HEK293 (cell line): ENCODE results near the gene GOLGA1.

Experiments used
- GLI2 ChIP-seq: fragments of 450-650 bp; formaldehyde crosslinking; IDR thresholded peaks from 2 replicates; pipeline ENCODE4; 2017; ENCODE audit warnings: missing biosample characterization, missing genetic modification characterization, low read depth, borderline replicate concordance
- HOXD13 ChIP-seq: sonication (generic); formaldehyde crosslinking; IDR thresholded peaks from 2 replicates; pipeline ENCODE4 v1.8.0; 2022; ENCODE audit warnings: missing genetic modification reagents, borderline replicate concordance
- KLF9 ChIP-seq: fragments of 450-650 bp; formaldehyde crosslinking; IDR thresholded peaks from 2 replicates; pipeline ENCODE4 v1.5.1; 2016; ENCODE audit warnings: missing biosample characterization, missing genetic modification characterization, low read depth
- YY1 ChIP-seq: fragments of 450-650 bp; formaldehyde crosslinking; IDR thresholded peaks from 2 replicates; pipeline ENCODE4 v1.5.1; 2018; ENCODE audit warnings: missing biosample characterization, missing genetic modification characterization
- ZBTB48 ChIP-seq: fragments of 450-650 bp; formaldehyde crosslinking; IDR thresholded peaks from 2 replicates; pipeline ENCODE4 v1.5.1; 2016; ENCODE audit warnings: missing biosample characterization, missing genetic modification characterization
- ZEB2 ChIP-seq: fragments of 450-650 bp; formaldehyde crosslinking; IDR thresholded peaks from 2 replicates; pipeline ENCODE4 v1.5.1; 2016; ENCODE audit warnings: missing biosample characterization, missing genetic modification characterization
- ZNF121 ChIP-seq: fragments of 450-650 bp; formaldehyde crosslinking; IDR thresholded peaks from 2 replicates; pipeline ENCODE4 v1.5.1; 2016; ENCODE audit warnings: missing biosample characterization, missing genetic modification characterization
- ZNF155 ChIP-seq: fragments of 450-650 bp; formaldehyde crosslinking; IDR thresholded peaks from 2 replicates; pipeline ENCODE4 v1.5.1; 2016; ENCODE audit warnings: missing biosample characterization, missing genetic modification characterization
- ZNF16 ChIP-seq: fragments of 450-650 bp; formaldehyde crosslinking; IDR thresholded peaks from 2 replicates; pipeline ENCODE4 v1.5.1; 2016; ENCODE audit warnings: low read depth, missing biosample characterization, missing genetic modification characterization
- ZNF184 ChIP-seq: fragments of 450-650 bp; IDR thresholded peaks from 2 replicates; pipeline ENCODE4 v1.5.1; 2018; ENCODE audit warnings: missing biosample characterization, mild to moderate bottlenecking, missing genetic modification characterization
- ZNF23 ChIP-seq: fragments of 450-650 bp; formaldehyde crosslinking; IDR thresholded peaks from 2 replicates; pipeline ENCODE4 v1.5.1; 2016; ENCODE audit warnings: missing biosample characterization, missing genetic modification characterization, borderline replicate concordance
- ZNF24 ChIP-seq: fragments of 450-650 bp; formaldehyde crosslinking; IDR thresholded peaks from 2 replicates; pipeline ENCODE4 v1.5.1; 2016; ENCODE audit warnings: missing biosample characterization, missing genetic modification characterization
- ZNF302 ChIP-seq: fragments of 450-650 bp; formaldehyde crosslinking; IDR thresholded peaks from 2 replicates; pipeline ENCODE4 v1.5.1; 2016; ENCODE audit warnings: missing biosample characterization, missing genetic modification characterization, low read depth
- ZNF423 ChIP-seq: fragments of 450-650 bp; formaldehyde crosslinking; IDR thresholded peaks from 2 replicates; pipeline ENCODE4 v1.5.1; 2016; ENCODE audit warnings: missing biosample characterization, missing genetic modification characterization
- ZNF521 ChIP-seq: fragments of 450-650 bp; formaldehyde crosslinking; IDR thresholded peaks from 2 replicates; pipeline ENCODE4 v1.5.1; 2017; ENCODE audit warnings: missing biosample characterization, mild to moderate bottlenecking, missing genetic modification characterization
- ZNF558 ChIP-seq: fragments of 450-650 bp; formaldehyde crosslinking; IDR thresholded peaks from 2 replicates; pipeline ENCODE4 v1.5.1; 2016; ENCODE audit warnings: missing biosample characterization, missing genetic modification characterization
- ZNF561 ChIP-seq: fragments of 450-650 bp; IDR thresholded peaks from 2 replicates; pipeline ENCODE4 v1.5.1; 2018; ENCODE audit warnings: missing biosample characterization, missing genetic modification characterization, borderline replicate concordance
- ZNF585B ChIP-seq: fragments of 450-650 bp; formaldehyde crosslinking; IDR thresholded peaks from 2 replicates; pipeline ENCODE4 v1.5.1; 2016; ENCODE audit warnings: missing biosample characterization, missing genetic modification characterization
- ZNF621 ChIP-seq: fragments of 450-650 bp; formaldehyde crosslinking; IDR thresholded peaks from 2 replicates; pipeline ENCODE4 v1.5.1; 2017; ENCODE audit warnings: missing biosample characterization, missing genetic modification characterization
- ZNF623 ChIP-seq: fragments of 450-650 bp; formaldehyde crosslinking; IDR thresholded peaks from 2 replicates; pipeline ENCODE4 v1.5.1; 2016; ENCODE audit warnings: missing biosample characterization, missing genetic modification characterization
- ZNF664 ChIP-seq: fragments of 450-650 bp; formaldehyde crosslinking; IDR thresholded peaks from 2 replicates; pipeline ENCODE4 v1.5.1; 2016; ENCODE audit warnings: missing biosample characterization, missing genetic modification characterization
- ZNF677 ChIP-seq: fragments of 450-650 bp; IDR thresholded peaks from 2 replicates; pipeline ENCODE4 v1.5.0; 2018; ENCODE audit warnings: missing biosample characterization, mild to moderate bottlenecking, missing genetic modification characterization, moderate library complexity
- ZSCAN30 ChIP-seq: fragments of 450-650 bp; IDR thresholded peaks from 2 replicates; pipeline ENCODE4 v1.5.1; 2018; ENCODE audit warnings: missing biosample characterization, mild to moderate bottlenecking, missing genetic modification characterization, moderate library complexity
- TF ChIP-seq, protein P1 (sequence below): fragments of 450-650 bp; formaldehyde crosslinking; IDR thresholded peaks from 2 replicates; pipeline ENCODE4 v1.5.1; 2016; ENCODE audit warnings: missing biosample characterization, missing genetic modification characterization
- TF ChIP-seq, protein P2 (sequence below): fragments of 450-650 bp; formaldehyde crosslinking; IDR thresholded peaks from 2 replicates; pipeline ENCODE4 v1.5.1; 2016; ENCODE audit warnings: missing biosample characterization, missing genetic modification characterization
- TF ChIP-seq, protein P3 (sequence below): fragments of 450-650 bp; formaldehyde crosslinking; IDR thresholded peaks from 2 replicates; pipeline ENCODE4 v1.5.1; 2017; ENCODE audit warnings: missing biosample characterization, missing genetic modification characterization
- TF ChIP-seq, protein P4 (sequence below): sonication (generic); formaldehyde crosslinking; IDR thresholded peaks from 2 replicates; pipeline ENCODE4 v1.8.1; 2022; ENCODE audit warnings: mild to moderate bottlenecking, moderate library complexity, missing genetic modification reagents
- TF ChIP-seq, protein P5 (sequence below): fragments of 450-650 bp; formaldehyde crosslinking; IDR thresholded peaks from 2 replicates; pipeline ENCODE4 v1.5.1; 2016; ENCODE audit warnings: missing biosample characterization, missing genetic modification characterization
- TF ChIP-seq, protein P6 (sequence below): fragments of 450-650 bp; formaldehyde crosslinking; IDR thresholded peaks from 2 replicates; pipeline ENCODE4 v1.5.1; 2016; ENCODE audit warnings: missing biosample characterization, missing genetic modification characterization, low read depth
- TF ChIP-seq, protein P7 (sequence below): fragments of 450-650 bp; formaldehyde crosslinking; IDR thresholded peaks from 2 replicates; pipeline ENCODE4 v1.5.1; 2017; ENCODE audit warnings: missing biosample characterization, mild to moderate bottlenecking, missing genetic modification characterization, moderate library complexity

The GOLGA1 gene

DNA sequence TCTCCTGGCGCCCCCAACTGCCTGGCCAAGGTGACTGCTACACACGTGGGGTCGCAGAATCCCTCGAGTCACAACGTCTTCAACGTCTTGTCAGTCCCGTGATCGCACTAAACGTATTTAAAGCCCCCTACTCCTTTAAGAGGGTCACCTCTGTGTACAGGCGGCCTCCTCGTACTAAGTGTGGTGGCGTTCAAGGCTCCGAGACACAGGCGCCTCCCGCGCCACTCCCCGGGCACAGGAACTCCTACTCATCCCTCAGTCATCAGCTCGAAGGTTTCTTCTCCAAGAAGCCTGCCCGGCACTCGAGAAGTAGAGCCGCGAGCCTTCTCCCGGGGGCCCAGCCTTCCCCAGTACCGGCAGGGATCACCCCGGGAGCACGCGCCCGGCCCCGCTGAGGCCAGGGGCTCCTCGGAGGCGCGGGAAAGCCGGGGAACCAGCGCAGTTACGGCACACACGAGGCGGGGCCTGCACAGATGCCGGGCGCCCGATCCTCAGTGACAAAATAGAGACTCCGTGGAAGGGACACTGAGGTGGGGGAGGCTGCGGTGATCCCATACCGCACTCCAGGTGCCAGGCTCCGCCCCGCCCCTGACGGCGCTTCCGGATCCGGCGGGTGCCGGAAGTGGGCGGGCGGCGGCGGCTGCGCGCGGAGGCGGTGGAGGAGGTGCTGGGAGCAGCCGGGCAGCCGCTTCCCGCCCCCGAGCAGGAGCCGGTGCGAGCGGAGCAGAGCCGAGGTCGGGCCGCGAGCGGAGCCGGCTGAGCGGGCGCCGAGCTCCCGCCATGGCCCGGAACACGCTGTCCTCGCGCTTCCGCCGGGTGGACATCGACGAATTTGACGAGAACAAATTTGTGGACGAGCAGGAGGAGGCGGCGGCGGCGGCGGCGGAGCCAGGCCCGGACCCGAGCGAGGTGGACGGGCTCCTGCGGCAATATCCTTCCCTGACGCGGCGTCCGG, 72.1 kb downstream of the GOLGA1 start (continued):
- TF ChIP-seq, protein P1, sequence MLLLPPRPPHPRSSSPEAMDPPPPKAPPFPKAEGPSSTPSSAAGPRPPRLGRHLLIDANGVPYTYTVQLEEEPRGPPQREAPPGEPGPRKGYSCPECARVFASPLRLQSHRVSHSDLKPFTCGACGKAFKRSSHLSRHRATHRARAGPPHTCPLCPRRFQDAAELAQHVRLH (tag by site-specific recombination), result no peak
- TF ChIP-seq ZEB2 (tag by site-specific recombination) (peak; percentile 36; the same call in 1 of the 2 replicates), ZNF621 (tag by site-specific recombination) (no peak), ZSCAN30 (no peak), ZNF155 (tag by site-specific recombination) (no peak), GLI2 (no peak), ZNF521 (tag by site-specific recombination) (no peak), ZNF585B (tag by site-specific recombination) (no peak), KLF9 (tag by site-specific recombination) (peak; percentile 42; the same call in 1 of the 2 replicates), ZNF16 (tag by site-specific recombination) (no peak), ZNF121 (tag by site-specific recombination) (no peak), ZNF23 (no peak), ZNF423 (tag by site-specific recombination) (no peak), ZNF677 (tag by site-specific recombination) (no peak), HOXD13 (no peak), ZNF561 (tag by site-specific recombination) (peak; percentile 31; the same call in 1 of the 2 replicates), ZNF623 (tag by site-specific recombination) (peak; percentile 65), ZNF664 (tag by site-specific recombination) (no peak), ZNF558 (tag by site-specific recombination) (no peak), ZNF302 (tag by site-specific recombination) (no peak), ZNF184 (no peak), ZNF24 (peak; percentile 51; the same call in 1 of the 2 replicates), ZBTB48 (tag by site-specific recombination) (peak; percentile 65), YY1 (tag by site-specific recombination) (no peak)
- TF ChIP-seq, protein P2, sequence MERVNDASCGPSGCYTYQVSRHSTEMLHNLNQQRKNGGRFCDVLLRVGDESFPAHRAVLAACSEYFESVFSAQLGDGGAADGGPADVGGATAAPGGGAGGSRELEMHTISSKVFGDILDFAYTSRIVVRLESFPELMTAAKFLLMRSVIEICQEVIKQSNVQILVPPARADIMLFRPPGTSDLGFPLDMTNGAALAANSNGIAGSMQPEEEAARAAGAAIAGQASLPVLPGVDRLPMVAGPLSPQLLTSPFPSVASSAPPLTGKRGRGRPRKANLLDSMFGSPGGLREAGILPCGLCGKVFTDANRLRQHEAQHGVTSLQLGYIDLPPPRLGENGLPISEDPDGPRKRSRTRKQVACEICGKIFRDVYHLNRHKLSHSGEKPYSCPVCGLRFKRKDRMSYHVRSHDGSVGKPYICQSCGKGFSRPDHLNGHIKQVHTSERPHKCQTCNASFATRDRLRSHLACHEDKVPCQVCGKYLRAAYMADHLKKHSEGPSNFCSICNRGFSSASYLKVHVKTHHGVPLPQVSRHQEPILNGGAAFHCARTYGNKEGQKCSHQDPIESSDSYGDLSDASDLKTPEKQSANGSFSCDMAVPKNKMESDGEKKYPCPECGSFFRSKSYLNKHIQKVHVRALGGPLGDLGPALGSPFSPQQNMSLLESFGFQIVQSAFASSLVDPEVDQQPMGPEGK (tag by site-specific recombination), result peak; percentile 78
- TF ChIP-seq, protein P3, sequence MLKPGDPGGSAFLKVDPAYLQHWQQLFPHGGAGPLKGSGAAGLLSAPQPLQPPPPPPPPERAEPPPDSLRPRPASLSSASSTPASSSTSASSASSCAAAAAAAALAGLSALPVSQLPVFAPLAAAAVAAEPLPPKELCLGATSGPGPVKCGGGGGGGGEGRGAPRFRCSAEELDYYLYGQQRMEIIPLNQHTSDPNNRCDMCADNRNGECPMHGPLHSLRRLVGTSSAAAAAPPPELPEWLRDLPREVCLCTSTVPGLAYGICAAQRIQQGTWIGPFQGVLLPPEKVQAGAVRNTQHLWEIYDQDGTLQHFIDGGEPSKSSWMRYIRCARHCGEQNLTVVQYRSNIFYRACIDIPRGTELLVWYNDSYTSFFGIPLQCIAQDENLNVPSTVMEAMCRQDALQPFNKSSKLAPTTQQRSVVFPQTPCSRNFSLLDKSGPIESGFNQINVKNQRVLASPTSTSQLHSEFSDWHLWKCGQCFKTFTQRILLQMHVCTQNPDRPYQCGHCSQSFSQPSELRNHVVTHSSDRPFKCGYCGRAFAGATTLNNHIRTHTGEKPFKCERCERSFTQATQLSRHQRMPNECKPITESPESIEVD (tag by site-specific recombination), result no peak
- TF ChIP-seq, protein P4, sequence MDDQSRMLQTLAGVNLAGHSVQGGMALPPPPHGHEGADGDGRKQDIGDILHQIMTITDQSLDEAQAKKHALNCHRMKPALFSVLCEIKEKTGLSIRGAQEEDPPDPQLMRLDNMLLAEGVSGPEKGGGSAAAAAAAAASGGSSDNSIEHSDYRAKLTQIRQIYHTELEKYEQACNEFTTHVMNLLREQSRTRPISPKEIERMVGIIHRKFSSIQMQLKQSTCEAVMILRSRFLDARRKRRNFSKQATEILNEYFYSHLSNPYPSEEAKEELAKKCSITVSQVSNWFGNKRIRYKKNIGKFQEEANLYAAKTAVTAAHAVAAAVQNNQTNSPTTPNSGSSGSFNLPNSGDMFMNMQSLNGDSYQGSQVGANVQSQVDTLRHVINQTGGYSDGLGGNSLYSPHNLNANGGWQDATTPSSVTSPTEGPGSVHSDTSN (CRISPR knock-in tag), result 0 out of 2 replicates have a peak, but pooled peaks have one; percentile 35
- TF ChIP-seq, protein P5, sequence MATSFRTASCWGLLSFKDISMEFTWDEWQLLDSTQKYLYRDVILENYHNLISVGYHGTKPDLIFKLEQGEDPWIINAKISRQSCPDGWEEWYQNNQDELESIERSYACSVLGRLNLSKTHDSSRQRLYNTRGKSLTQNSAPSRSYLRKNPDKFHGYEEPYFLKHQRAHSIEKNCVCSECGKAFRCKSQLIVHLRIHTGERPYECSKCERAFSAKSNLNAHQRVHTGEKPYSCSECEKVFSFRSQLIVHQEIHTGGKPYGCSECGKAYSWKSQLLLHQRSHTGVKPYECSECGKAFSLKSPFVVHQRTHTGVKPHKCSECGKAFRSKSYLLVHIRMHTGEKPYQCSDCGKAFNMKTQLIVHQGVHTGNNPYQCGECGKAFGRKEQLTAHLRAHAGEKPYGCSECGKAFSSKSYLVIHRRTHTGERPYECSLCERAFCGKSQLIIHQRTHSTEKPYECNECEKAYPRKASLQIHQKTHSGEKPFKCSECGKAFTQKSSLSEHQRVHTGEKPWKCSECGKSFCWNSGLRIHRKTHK (tag by site-specific recombination), result no peak
- TF ChIP-seq, protein P6, sequence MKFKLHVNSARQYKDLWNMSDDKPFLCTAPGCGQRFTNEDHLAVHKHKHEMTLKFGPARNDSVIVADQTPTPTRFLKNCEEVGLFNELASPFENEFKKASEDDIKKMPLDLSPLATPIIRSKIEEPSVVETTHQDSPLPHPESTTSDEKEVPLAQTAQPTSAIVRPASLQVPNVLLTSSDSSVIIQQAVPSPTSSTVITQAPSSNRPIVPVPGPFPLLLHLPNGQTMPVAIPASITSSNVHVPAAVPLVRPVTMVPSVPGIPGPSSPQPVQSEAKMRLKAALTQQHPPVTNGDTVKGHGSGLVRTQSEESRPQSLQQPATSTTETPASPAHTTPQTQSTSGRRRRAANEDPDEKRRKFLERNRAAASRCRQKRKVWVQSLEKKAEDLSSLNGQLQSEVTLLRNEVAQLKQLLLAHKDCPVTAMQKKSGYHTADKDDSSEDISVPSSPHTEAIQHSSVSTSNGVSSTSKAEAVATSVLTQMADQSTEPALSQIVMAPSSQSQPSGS (tag by site-specific recombination), result no peak
- TF ChIP-seq, protein P7, sequence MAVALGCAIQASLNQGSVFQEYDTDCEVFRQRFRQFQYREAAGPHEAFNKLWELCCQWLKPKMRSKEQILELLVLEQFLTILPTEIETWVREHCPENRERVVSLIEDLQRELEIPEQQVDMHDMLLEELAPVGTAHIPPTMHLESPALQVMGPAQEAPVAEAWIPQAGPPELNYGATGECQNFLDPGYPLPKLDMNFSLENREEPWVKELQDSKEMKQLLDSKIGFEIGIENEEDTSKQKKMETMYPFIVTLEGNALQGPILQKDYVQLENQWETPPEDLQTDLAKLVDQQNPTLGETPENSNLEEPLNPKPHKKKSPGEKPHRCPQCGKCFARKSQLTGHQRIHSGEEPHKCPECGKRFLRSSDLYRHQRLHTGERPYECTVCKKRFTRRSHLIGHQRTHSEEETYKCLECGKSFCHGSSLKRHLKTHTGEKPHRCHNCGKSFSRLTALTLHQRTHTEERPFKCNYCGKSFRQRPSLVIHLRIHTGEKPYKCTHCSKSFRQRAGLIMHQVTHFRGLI (tag by site-specific recombination), result no peak
